Endometrial microvascular endothelial cells (primary cell): ENCODE data around the gene FMNL2. TPM values are rescaled to one million over a fixed set of nuclear protein-coding genes. Genes with fewer than 3 reads are reported as not detected.
"Not testable (repeated sequence)": the region's sequence is repeated elsewhere in the genome, so short reads cannot be mapped to it uniquely, and the experiment has no call there.

ENCODE experiments used
- in situ Hi-C: cut with HindIII; loops from 2 replicates; pipeline ENCODE4 v1.10.0; 2017; ENCODE audit warnings: low sequenced_read_pairs, low pct_unique_long_range_greater_than_20kb; ENCODE audit errors: inconsistent ontology term
- total RNA-seq: library from RNA; depleted of rRNA; stranded (reverse); fragments of >200 nt; gene quantifications from one replicate; pipeline ENCODE4 v1.2.3, GENCODE V29; 2015; ENCODE audit errors: inconsistent ontology term

FMNL2 gene
- total RNA-seq, 1 donor from 2014 or later, result 45.9 TPM

DNA sequence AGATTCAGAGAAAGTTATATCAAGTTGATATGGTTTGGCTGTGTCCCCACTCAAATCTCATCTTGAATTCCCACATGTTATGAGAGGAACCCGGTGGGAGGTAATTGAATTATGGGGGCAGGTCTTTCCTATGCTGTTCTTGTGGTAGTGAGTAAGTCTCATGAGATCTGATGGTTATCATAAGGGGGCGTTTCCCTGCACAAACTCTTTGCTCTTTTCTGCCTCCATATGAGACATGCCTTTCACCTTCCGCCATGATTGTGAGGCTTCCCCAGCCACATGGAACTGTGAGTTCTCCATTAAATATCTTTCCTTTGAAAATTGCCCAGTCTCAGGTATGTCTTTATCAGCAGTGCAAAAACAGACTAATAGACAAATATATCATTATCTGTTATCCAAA is 187.5 kb downstream of the FMNL2 start:
- in situ Hi-C loops, result not testable (repeated sequence)

DNA sequence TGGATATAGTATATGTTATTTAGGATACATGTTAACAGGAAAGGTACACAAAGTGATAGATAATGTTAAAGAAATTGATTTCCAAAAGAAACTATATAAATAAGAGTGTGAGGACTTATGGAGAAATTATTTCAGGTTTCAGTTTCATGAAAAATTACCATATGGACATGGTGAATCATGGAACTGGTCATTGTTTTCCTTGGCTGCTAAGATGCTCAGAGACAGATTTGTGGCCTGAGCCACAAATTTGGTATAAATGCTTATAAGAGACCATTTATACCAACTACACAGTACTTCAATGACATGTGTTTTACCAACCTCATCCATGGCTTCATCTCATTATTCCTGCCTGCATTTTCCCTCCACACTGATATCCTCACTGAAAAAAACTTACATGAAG is 188.1 kb downstream of the FMNL2 start:
- in situ Hi-C loops, result no loop called here

DNA sequence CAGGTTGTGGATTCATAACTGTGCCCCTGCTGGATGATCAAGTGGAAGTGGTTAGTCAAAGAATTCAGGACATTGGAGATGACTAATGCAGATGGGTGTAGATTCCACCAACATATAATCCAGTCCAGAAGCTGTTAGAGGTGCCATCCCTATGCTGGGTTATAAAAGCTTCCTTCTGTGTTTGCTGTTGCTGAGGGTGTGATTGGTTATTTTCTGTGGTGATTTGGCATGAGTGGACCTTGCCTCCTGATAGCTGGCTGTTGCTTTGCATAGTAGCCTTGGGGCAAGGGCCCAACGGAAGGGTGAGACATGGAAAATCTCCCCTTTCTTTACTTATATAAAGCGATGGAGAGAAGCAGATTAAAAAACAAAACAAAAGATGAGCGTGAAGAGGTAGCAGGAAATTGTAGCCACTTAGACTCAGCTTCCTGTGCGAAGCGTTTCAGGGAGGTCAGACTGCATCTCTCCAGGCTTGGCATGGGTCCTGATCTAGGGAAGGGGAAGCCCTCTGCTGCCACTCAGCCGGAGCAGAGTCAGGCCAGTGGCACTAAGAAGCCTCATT is 190.4 kb downstream of the FMNL2 start:
- in situ Hi-C loops, result no loop called here

DNA sequence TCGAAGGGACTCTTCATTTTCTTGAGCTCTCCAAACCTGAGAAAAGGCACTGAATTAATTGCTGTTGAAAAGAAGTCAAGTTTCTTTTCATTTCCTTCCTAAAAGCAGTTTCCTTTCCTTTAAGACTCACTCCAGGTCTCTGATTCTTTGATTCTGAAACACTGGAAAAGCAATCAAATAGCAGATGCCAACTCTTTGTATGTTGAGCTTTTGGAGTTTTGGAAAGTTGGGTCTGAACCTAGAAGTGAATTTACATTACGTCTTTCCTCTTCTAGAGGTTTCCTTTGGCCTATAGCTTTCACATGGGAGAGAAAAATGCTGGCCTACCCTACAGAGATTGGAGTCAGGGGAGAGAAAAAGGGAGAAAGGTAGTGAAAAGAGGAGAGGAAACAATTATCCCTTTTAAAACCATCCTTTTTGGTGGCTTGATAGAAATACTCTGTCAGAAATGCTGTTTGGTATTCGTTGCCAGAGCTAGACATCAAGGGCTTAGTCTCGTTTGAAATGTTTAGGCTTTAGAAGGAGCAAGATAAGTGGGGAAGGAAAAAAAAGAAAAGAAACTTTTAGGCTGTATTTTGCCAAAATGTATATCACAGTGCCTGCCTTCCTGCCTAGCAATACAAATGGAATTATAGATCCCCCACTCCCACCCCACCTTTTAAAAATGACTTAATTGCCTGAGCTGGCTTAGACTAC is 194.6 kb downstream of the FMNL2 start:
- in situ Hi-C loops, result no loop called here

DNA sequence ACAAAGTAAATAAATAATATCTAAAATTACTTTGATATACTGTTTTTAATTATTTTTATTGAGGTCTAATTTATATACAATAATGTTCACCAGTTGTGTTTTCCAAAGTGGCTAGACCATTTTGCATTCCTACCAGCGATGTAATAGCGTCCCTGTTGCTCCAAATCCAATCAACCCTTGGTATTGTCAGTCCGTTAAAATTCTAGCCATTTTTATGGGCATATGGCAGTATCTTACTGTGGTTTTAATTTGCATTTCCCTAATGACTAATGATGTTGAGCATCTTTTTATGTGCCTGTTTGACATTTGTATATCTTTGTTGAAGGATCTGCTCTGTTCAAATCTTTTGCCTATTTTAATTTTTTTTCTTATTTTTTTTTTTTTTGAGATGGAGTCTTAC is 197.3 kb downstream of the FMNL2 start:
- in situ Hi-C loops, result no loop called here

DNA sequence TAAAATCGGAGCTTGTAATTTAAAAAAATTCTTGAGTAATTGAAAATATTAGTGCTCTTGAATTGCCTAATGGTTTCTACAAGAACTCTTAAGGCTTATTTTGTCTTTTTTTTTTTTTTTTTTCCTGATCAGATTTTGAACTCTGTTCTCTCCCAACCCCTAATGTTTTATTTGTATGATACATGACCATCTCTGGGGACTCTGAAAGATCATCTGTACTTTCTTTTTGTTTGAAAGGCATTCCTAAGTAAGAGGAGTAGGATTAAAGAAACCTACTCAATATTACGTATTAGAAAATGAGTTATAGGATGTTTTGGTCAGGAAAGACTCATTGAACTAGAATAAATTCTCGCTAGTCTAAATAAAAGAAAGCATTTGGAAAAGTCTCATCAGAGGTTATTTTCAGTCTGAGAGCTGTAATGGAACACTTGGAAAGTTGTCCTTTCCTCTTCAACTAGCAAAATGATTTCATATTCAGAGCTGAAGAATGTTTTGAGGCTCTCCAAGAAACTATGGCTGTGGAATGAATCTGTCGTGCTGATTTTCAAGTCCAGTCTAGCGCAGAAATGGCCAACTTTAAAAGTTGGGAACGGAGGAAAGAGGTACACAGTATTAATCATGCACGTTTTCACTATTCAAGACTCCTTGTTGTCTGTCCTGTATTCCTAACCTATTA is 199.6 kb downstream of the FMNL2 start:
- in situ Hi-C loops, result no loop called here

DNA sequence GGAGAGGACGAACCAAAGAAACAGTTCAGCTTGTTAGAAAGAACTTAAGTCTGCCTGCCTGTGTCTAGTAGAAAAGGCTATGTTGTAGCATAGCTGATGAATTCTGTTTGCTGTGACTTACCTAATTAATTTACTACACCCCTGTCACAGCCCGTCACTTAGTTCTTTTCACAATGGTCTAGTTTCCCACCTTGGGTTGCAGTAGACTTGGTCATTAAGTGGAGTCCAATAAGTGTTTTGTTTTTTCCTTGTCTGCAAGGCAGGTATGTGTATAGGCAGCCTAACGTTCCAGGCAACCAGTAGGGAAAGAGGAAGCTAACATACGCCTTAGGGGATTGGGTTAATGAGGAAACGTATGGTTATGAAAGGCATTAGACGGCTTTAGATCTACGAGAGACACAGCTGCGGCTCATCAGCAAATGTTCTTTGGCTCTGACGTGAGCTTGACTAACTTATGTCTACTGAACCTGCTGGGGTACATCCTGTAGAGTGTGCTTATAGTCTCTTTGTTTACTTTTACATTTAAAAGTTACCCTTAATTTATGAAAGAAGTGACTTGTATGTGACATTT is 202.2 kb downstream of the FMNL2 start:
- in situ Hi-C loops, result no loop called here

DNA sequence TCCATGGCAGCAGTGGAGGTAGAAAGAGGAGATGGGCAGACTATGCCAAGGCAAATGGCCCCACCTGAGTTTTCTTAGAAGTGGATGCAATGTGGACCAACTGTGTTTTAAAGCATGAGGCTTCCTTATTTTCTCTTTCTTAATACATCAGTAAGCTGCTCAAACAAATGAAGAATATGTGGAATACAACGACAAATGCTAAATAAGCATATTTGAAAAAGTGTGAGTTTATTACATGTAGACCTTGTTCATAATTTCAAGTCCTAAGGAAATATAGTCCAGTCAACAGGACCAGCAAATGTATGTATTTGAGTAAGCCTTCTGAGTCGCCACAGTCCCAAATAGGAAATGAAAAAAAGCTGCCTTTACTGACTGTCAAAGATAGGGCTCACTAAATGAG is 204.4 kb downstream of the FMNL2 start:
- in situ Hi-C loops, result no loop called here

DNA sequence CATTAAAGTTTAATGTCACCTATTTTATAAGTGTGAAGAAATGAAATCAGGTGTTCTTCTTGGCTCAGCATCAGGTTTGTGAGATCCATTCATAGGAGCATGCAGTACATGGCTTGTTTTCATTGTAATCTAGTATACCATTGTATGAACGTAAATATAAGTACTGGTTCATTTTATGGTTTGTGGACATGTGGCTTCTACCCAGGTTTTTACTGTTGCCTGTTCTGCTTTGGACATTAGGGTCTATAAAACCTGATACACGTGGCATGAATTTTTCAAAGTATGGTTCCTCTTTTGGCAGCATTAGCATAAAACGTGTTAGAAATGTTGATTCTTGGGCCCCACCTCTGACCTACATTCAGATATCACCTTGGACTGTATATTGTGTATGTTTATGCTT is 206.7 kb downstream of the FMNL2 start:
- in situ Hi-C loops, result no loop called here

DNA sequence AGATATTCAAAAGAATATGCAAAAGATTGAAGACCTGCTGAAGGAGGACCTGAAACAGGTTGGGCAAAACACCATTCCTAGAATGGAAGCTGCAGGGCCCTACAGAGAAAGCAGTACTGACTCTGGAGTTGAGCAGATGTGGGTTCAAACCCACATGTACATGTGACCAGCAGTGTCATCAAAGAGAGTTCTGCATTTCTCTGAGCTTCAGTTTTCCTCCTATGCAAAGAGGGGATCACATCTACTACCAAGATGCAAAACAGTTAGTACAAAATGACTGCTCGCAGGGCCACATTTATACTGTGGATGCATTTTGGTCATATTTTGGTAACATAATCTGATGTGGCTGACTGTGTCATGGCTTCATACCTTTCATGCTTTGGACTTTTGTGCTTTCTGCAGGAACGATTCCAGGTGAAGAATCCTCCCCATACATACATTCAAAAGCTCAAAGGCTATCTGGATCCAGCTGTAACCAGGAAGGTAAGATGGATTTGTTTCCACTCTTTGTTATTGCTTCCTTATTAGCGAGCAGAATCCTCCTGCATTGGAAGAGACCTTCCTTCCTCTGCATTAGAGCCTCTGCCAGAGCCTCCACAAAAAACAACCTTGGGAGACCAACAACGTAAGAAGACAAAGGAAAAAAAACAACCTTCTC is 207.5 kb downstream of the FMNL2 start:
- in situ Hi-C loops, result no loop called here

DNA sequence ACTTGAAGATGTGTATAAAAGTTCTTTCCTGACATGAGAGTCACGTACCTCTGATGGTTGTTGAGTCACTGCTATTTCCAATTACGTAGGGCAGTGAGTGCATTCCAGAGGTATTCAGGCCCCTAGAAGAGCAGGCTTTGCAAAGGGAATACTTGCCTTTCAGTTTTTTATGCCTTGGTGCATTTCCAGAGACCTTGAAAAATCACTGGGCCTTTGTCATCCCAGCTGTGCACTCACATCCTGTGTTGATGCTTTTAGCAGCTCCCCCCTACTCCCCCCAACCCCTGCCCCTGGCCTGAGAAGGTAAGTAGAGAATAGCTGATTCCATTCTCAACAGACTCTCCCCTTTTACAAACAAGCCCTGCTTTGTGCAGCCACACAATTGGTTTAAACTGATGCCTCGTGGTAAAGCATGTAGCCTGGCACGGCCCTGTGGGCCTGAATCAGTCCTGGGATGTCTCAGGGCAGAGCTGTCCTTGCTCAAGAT is 208.1 kb downstream of the FMNL2 start:
- in situ Hi-C loops, result no loop called here

DNA sequence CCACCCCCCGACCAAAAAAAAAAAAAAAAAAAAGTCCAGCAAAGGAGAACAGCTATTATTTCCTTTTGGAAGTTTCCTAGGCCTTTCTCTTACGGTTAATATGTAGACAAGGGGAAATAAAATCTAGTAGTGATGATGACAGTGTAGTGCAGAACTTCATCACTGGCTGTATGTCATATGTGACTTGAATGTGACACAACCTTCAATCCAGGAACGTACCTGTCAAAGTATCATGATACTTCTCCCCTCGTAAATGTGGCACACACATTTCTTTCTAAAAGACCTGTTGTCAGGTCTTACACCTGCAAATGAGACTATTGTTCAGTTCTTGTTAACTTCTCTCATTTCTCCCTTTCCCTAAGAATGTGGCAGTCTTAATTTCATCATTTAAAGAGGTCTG is 208.7 kb downstream of the FMNL2 start:
- in situ Hi-C loops, result no loop called here

DNA sequence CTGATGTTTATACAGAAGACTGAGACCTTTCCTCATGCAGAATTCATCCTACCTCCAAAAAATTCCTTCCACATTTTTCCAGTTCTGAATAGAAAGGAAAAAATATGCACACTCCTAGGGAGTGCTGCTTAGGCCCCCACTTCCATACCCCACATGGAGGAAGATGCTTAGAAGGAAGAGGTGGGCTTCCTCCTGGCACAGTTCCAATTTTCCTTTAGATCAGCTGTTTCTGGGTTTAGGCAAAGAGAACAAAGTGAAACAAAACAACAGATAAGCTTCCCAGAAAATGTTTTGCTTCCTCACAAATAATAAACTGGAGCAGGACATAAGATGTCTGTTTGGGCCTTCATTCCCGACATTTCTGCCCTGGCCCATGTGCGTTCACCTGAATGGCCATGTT is 209.7 kb downstream of the FMNL2 start:
- in situ Hi-C loops, result no loop called here

DNA sequence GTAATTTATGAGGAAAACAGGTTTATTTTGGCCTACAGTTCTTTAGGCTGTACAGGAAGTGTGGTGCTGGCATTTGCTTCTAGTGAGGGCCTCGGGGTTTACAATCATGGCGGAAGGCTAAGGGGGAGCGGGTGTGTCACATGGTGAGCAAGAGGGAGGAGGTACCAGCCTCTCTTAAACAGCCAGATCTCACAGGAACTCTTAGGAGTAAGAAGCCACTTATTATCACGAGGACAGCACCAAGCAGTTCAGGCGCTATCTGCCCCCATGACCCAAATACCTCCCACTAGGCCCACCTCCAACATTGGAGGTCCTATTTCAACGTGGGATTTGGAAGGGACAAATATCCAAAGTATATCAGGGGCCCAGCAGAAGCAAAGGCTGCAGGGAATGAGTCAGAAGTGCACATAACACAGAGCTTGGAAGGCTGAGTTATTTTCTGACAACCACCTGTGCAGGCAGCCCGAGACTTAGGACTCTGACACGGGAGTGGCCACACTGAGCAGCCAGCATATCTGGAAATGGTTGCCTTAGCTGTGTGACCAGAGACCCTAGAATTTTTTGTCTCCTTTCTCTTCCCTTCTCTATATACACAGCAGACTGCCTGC is 211.4 kb downstream of the FMNL2 start:
- in situ Hi-C loops, result no loop called here

DNA sequence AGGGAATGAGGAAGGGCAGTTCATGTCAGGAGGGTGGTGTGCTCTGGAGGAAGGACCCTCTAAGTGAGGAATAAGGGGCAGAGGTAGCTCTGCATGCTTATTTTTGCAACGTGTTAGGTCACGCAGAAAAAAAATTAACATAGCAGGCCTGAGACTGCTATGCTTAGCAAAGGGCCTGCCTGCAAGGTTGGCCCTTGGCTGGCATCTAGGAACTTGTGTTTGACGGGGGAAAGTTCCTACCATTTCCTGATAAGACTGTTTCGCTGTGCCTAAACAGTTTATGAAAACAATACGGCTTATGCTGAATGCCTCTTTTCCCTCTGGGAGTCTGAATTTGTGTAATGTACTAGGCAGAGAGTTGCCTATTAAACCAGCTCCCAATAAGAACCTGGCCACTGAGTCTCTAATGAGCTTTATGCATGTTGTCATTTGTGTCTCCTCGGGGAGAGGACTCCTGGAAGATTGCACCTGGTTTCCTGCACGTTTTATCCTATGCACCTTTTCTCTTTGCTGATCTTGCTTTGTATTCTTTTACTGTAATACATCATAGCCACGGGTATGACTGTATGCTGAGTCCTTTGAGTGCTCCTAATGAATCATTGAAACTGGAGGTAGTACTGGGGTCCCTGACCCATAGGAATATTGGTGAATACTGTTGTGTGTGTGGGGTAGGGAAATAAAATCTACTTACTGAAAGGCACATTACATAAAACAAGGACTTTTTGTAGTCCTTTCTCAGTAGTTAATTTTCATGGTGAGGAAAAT is 213.3 kb downstream of the FMNL2 start:
- in situ Hi-C loops, result no loop called here

DNA sequence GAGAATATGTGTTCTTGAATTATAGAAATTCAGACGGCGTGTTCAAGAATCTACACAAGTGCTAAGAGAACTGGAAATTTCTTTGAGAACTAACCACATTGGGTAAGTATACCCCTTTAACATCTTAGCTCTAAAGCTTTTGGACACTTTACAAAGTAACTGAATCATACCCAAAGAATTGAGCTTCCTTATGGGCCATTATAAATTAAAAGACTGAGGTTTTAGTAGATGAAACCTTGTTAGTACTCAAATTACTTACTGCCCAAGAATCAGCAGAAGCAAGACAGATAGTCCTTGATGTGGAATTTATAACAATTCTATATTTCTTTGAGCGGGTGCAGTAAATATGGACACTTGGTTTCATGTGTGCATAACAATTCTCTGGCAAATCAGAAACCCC is 214.0 kb downstream of the FMNL2 start:
- in situ Hi-C loops, result no loop called here

DNA sequence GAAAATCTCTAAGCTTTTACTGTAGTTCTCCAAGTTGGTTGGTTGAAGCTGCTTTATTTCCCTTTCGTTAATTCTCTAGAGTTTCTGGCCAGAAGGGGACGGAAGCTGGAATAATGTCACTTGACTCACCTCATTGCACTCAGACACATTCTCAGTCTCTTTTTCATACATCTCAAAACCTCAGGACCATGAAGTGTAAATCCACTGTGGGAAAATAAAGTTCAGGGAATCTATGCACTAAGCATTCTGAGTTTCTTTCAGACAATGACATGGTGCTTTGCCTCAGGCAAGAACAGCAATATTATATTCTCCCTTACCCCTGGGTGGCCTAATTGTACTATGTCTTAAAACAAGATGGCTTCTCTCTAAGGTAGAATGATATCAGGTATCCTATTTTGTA is 214.4 kb downstream of the FMNL2 start:
- in situ Hi-C loops, result no loop called here

DNA sequence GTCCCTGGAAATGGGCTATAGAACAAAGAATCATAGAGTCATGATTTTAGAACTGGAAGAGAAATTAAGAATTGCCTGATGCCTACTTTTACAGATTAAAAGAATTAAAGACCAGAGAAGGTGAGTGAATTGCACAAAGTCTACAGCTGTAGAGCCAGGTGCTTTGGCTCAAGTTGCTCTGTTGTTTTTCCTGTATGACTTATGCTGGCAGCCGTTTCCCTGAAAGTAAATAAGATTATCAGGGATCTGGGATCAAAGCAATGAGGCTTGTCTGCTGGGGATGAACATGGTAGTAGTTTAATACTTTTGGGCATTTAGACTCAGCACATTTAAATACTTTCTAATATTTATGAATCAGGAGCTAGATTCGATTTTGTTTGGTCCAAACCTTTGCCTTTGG is 215.4 kb downstream of the FMNL2 start:
- in situ Hi-C loops, result no loop called here
